Left hindlimb (tissue), 1 donor: Measurements from ENCODE around the gene NEK8.
"Not testable (repeated sequence)": the region's sequence is repeated elsewhere in the genome, so short reads cannot be mapped to it uniquely, and the experiment has no call there.

Experiments
- DNase-seq: peaks from one replicate; pipeline ENCODE4 v3.0.0-alpha.2; 2018

NEK8 gene

GRCh38 chr17:28710861-28711722, 17.5 kb upstream of the NEK8 start:
- DNase-seq, result peak; percentile 97

- peak; percentile 87 for DNase-seq
These were observed 16.9 kb upstream of the NEK8 start, which contains the start of gene PROCA1 for GRCh38 chr17:28711723-28712031. PROCA1 (minus strand) TSS chr17:28711888; CDS start chr17:28711660, 228 bp downstream.

GRCh38 chr17:28712032-28712704, 16.4 kb upstream of the NEK8 start:
- DNase-seq, result peak; percentile 60

GRCh38 chr17:28712705-28713415, 15.7 kb upstream of the NEK8 start:
- peak; percentile 25 for DNase-seq

- DNase-seq, result no peak
These were observed 14.3 kb upstream of the NEK8 start for GRCh38 chr17:28714281-28714680.

- no peak for DNase-seq
These were observed 13.4 kb upstream of the NEK8 start for GRCh38 chr17:28715217-28715616.

GRCh38 chr17:28716740-28717577, 11.6 kb upstream of the NEK8 start:
- peak; percentile 86 for DNase-seq

GRCh38 chr17:28717578-28718332, 10.8 kb upstream of the NEK8 start, which contains the start of gene RAB34:
RAB34 (minus strand) TSS chr17:28717868; CDS start chr17:28717266, 602 bp downstream.
- peak; percentile 94 for DNase-seq

GRCh38 chr17:28718333-28719020, 10.1 kb upstream of the NEK8 start:
- DNase-seq, result no peak

- DNase-seq, result no peak
These were observed 9.6 kb upstream of the NEK8 start for GRCh38 chr17:28719021-28719433.

- DNase-seq, result no peak
These were observed 8.2 kb upstream of the NEK8 start for GRCh38 chr17:28720247-28720996.

- DNase-seq, result not testable (repeated sequence)
These were observed 7.6 kb upstream of the NEK8 start for GRCh38 chr17:28720997-28721329.

- no peak for DNase-seq
These were observed 6.0 kb upstream of the NEK8 start for GRCh38 chr17:28722417-28723158.

GRCh38 chr17:28723159-28723835, 5.3 kb upstream of the NEK8 start:
- DNase-seq, result no peak

GRCh38 chr17:28723836-28724499, 4.6 kb upstream of the NEK8 start:
- not testable (repeated sequence) for DNase-seq

- DNase-seq, result no peak
These were observed 4.0 kb upstream of the NEK8 start for GRCh38 chr17:28724500-28725165.

GRCh38 chr17:28725166-28725659, 3.4 kb upstream of the NEK8 start:
- no peak for DNase-seq
